HG03565 (cell line): ENCODE measurements around the gene PHAF1.

Source experiments
- ATAC-seq: cut with Tn5 transposase; IDR thresholded peaks from one replicate; pipeline ENCODE4 v1.9.1; 2021; ENCODE audit warnings: mild to moderate bottlenecking, moderate library complexity; ENCODE audit not compliant: unreplicated experiment

Gene PHAF1

GRCh38 chr16:67146523-67147357 is 37.0 kb downstream of the PHAF1 start:
- no peak for ATAC-seq

GRCh38 chr16:67147437-67148140 is 37.8 kb downstream of the PHAF1 start:
- ATAC-seq, result no peak

GRCh38 chr16:67148221-67148620 is 38.5 kb downstream of the PHAF1 start:
- no peak for ATAC-seq

GRCh38 chr16:67148656-67149275 is 39.0 kb downstream of the PHAF1 start:
- no peak for ATAC-seq

- ATAC-seq, result no peak
These were observed 39.7 kb downstream of the PHAF1 start for GRCh38 chr16:67149276-67150046.

GRCh38 chr16:67150047-67150832 is 40.5 kb downstream of the PHAF1 start:
- no peak for ATAC-seq

- no peak for ATAC-seq
These were observed 41.2 kb downstream of the PHAF1 start, which contains the start of gene B3GNT9 for GRCh38 chr16:67150833-67151396. TSS of gene B3GNT9 (minus strand) at chr16:67150998. CDS start at chr16:67150485, 513 bp downstream.

GRCh38 chr16:67151431-67152097 is 41.8 kb downstream of the PHAF1 start:
- ATAC-seq, result no peak

GRCh38 chr16:67154578-67155294 is 45.0 kb downstream of the PHAF1 start:
- no peak for ATAC-seq

- peak; percentile 28 for ATAC-seq
These were observed 45.8 kb downstream of the PHAF1 start for GRCh38 chr16:67155295-67156142.

- no peak for ATAC-seq
These were observed 46.6 kb downstream of the PHAF1 start for GRCh38 chr16:67156143-67156844.

GRCh38 chr16:67157106-67157748 is 47.5 kb downstream of the PHAF1 start:
- ATAC-seq, result no peak

- no peak for ATAC-seq
These were observed 48.3 kb downstream of the PHAF1 start for GRCh38 chr16:67157892-67158635.

GRCh38 chr16:67158637-67159600 is 49.2 kb downstream of the PHAF1 start:
- ATAC-seq, result peak; percentile 19

- ATAC-seq, result no peak
These were observed 51.9 kb downstream of the PHAF1 start for GRCh38 chr16:67161595-67162058.
